Measurements from ENCODE around the gene SIRT1.
"Not testable (repeated sequence)": the region's sequence is repeated elsewhere in the genome, so short reads cannot be mapped to it uniquely, and the experiment has no call there.

SIRT1 gene

DNA sequence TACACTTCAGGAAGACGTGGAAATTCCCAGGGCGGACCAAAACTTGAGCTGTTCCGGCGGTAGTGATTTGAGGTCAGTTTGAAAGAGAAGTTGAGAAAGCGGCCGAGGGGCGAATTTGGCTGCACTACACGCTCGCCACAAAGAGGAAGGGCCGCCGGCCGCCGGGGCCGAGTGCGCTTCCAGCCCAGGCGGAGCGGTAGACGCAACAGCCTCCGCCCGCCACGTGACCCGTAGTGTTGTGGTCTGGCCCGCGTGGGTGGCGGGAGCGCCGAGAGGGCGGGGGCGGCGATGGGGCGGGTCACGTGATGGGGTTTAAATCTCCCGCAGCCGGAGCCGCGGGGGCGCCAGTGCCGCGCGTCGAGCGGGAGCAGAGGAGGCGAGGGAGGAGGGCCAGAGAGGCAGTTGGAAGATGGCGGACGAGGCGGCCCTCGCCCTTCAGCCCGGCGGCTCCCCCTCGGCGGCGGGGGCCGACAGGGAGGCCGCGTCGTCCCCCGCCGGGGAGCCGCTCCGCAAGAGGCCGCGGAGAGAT is at the start of gene SIRT1:
Gene SIRT1, plus strand, starts transcription at position 344 of the 529 bp plus-strand sequence. Its CDS starts 66 bp downstream, at position 410.
- Histone ChIP-seq H3K9ac (ENCODE audit: low read depth, low read length) (peak within 1 kb of the TSS; percentile 88), H3K9me3 (ENCODE audit: control insufficient read depth, insufficient read depth, low read length) (no peaks in the 10 kb centered on the region), H3K36me3 (ENCODE audit: control insufficient read depth, insufficient read depth, low read length) (peaks cover 17% of the 10 kb centered on the region), H3K27me3 (ENCODE audit: control insufficient read depth, insufficient read depth, low read length) (no peaks in the 10 kb centered on the region), H3K4me3 (ENCODE audit: low read depth, low read length) (peak within 1 kb of the TSS; percentile 93), H3K4me1 (ENCODE audit: control insufficient read depth, insufficient read depth, low read length) (peaks cover 10% of the 10 kb centered on the region)

DNA sequence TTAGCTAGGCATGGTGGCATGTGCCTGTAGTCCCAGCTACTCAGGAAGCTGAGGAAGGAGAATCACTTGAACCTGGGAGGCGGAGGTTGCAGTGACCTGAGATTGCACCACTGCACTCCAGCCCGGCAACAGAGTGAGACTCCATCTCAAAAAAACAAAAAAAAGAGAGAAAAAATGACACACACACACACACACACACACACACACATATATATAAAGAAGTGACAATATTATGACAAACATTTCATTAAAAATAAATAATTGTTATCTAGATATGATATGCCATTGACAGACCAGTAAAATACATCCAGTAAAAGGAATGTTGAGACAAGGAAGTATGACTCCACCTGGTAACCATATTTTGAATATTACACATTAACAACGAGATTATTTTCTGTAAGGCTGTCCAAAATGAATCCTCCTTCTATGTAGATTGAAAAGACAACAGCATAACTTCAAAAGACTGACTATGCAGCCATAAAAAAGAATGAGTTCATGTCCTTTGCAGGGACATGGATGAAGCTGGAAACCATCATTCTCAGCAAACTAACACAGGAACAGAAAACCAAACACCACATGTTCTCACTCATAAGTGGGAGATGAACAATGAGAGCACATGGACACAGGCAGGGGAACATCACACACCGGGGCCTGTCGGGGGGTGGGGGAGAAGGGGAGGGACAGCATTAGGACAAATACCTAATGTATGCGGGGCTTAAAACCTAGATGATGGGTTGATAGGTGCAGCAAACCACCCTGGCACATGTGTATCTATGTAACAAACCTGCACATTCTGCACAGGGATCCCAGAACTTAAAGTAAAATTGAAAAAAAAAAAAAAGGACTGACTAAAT is 48.7 kb upstream of the SIRT1 start:
- not testable (repeated sequence) for H3K4me1 ChIP-seq (ENCODE audit: control insufficient read depth, insufficient read depth, low read length); H3K9ac ChIP-seq (ENCODE audit: low read depth, low read length); H3K36me3 ChIP-seq (ENCODE audit: control insufficient read depth, insufficient read depth, low read length); H3K27me3 ChIP-seq (ENCODE audit: control insufficient read depth, insufficient read depth, low read length); H3K4me3 ChIP-seq (ENCODE audit: low read depth, low read length); H3K9me3 ChIP-seq (ENCODE audit: control insufficient read depth, insufficient read depth, low read length)

DNA sequence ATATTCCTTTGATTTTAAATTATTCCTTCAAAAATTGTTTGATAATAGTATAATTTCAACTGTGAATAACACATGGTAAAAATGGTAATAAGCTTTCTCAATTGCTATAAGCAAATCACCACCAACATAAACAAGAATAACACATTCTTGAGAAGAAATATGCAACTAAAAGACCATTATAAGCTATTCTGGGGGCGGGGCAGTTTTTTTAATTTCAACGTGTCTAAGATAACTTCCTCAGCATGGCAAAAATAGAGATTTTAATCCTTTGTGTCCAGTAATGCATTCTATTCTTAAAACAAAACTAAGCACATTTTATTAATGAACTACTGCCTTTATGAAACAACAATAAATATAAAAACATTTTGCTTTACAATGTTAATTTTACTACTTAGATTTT is 48.0 kb upstream of the SIRT1 start:
- H3K4me3 ChIP-seq (ENCODE audit: low read depth, low read length), result no peak overlapping the region
- H3K9me3 ChIP-seq (ENCODE audit: control insufficient read depth, insufficient read depth, low read length), result no peaks in the 10 kb centered on the region
- no peaks in the 10 kb centered on the region for H3K4me1 ChIP-seq (ENCODE audit: control insufficient read depth, insufficient read depth, low read length)
- no peaks in the 10 kb centered on the region for H3K36me3 ChIP-seq (ENCODE audit: control insufficient read depth, insufficient read depth, low read length)
- no peak overlapping the region for H3K9ac ChIP-seq (ENCODE audit: low read depth, low read length)
- no peaks in the 10 kb centered on the region for H3K27me3 ChIP-seq (ENCODE audit: control insufficient read depth, insufficient read depth, low read length)

DNA sequence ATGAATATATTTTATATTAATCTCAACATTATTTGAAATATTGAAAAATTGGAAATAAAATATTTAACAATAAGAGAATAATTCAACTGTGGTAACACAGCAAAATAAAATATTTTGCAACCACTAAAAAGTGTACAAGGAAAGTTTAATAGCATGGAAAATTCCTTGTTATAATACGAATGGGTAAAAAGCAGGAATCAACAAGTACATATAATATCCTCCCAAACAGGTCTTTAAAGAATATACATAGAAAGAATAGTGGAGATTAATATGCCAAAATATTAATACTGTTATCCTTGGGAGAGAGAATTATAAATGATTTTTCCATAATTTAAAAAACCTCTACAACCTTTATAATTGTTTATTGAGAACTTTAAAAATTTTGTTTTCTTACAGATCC is 47.5 kb upstream of the SIRT1 start:
- Histone ChIP-seq H3K27me3 (ENCODE audit: control insufficient read depth, insufficient read depth, low read length) (no peaks in the 10 kb centered on the region), H3K36me3 (ENCODE audit: control insufficient read depth, insufficient read depth, low read length) (no peaks in the 10 kb centered on the region), H3K9me3 (ENCODE audit: control insufficient read depth, insufficient read depth, low read length) (peaks cover under 1% of the 10 kb centered on the region), H3K4me3 (ENCODE audit: low read depth, low read length) (no peak overlapping the region), H3K4me1 (ENCODE audit: control insufficient read depth, insufficient read depth, low read length) (no peaks in the 10 kb centered on the region), H3K9ac (ENCODE audit: low read depth, low read length) (no peak overlapping the region)

DNA sequence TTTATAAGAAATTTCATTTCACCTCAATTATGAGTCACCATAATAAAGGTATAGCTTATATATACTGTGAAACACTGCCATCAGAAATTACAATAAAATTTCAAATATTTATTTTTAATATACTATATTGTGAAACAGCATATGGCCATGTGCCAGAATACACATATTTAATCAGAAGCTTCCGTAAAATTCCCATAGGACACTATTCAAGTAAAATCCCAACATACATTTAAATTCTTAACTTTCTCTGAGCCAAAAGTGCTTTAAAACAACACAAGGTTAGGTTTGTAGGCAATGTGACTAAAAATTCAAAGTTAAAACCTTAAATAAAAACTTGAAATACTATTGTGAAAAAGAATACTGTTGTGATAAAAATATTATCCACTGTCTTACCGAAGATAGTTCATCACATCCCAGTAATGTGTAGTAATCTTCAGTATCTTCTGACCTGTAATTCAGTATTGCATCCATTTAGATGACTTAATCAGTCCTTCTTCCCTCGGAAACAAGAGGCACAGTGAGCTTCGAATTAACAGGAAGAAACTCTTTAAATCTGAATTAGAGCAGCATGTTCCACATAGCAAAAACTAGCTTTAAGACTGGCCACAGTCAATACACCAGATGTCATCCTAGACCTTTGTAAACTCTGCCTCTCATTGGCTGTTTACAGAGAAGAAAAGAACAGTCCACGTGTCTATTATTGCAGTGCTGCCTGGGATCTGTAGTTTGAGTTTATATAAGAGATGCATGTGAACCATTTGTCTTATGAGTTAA is 46.7 kb upstream of the SIRT1 start, which contains the start of gene DNAJC12:
Gene DNAJC12, minus strand, starts transcription at position 648 of the 774 bp plus-strand sequence. Its CDS starts 177 bp downstream, at position 471.
- Histone ChIP-seq H3K4me3 (ENCODE audit: low read depth, low read length) (no peak within 1 kb of the TSS), H3K9ac (ENCODE audit: low read depth, low read length) (no peak within 1 kb of the TSS), H3K27me3 (ENCODE audit: control insufficient read depth, insufficient read depth, low read length) (no peaks in the 10 kb centered on the region), H3K36me3 (ENCODE audit: control insufficient read depth, insufficient read depth, low read length) (no peaks in the 10 kb centered on the region), H3K9me3 (ENCODE audit: control insufficient read depth, insufficient read depth, low read length) (peaks cover 3% of the 10 kb centered on the region), H3K4me1 (ENCODE audit: control insufficient read depth, insufficient read depth, low read length) (no peaks in the 10 kb centered on the region)

DNA sequence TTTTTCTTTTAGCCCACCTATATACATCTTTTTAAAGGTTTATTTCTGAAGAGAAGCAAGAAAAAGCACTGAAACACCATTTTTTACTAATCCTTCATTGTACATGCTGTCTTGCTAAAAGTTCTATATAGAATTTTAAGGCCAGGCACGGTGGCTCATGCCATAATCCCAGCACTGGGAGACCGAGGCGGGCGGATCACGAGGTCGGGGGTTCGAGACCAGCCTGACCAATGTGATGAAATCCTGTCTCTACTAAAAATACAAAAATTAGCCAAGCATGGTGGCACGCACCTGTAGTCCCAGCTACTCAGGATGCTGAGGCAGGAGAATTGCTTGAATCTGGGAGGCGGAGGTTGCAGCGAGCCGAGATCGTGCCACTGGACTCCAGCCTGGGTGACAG is 44.9 kb upstream of the SIRT1 start:
- H3K9me3 ChIP-seq (ENCODE audit: control insufficient read depth, insufficient read depth, low read length); H3K36me3 ChIP-seq (ENCODE audit: control insufficient read depth, insufficient read depth, low read length); H3K9ac ChIP-seq (ENCODE audit: low read depth, low read length); H3K27me3 ChIP-seq (ENCODE audit: control insufficient read depth, insufficient read depth, low read length); H3K4me3 ChIP-seq (ENCODE audit: low read depth, low read length); H3K4me1 ChIP-seq (ENCODE audit: control insufficient read depth, insufficient read depth, low read length): not testable (repeated sequence)

DNA sequence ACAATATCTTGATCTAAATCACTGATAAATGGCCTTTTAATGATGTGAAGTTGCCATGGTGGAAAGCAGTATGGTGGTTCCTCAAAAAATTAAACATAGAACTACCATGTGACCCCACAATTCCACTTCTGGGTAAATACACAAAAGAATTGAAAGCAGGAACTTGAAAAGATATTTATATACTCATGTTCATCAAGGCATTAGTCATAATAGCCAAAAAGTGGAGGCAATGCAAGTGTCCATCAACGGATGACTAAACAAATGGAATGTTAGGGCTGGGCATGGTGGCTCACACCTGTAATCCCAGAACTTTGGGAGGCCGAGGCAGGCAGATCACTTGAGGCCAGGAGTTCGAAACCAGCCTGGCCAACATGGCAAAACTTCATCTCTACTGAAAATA is 44.5 kb upstream of the SIRT1 start:
- H3K9ac ChIP-seq (ENCODE audit: low read depth, low read length), result no peak overlapping the region
- no peaks in the 10 kb centered on the region for H3K27me3 ChIP-seq (ENCODE audit: control insufficient read depth, insufficient read depth, low read length)
- H3K4me1 ChIP-seq (ENCODE audit: control insufficient read depth, insufficient read depth, low read length), result no peaks in the 10 kb centered on the region
- H3K4me3 ChIP-seq (ENCODE audit: low read depth, low read length), result no peak overlapping the region
- no peaks in the 10 kb centered on the region for H3K36me3 ChIP-seq (ENCODE audit: control insufficient read depth, insufficient read depth, low read length)
- peaks cover 3% of the 10 kb centered on the region for H3K9me3 ChIP-seq (ENCODE audit: control insufficient read depth, insufficient read depth, low read length)

DNA sequence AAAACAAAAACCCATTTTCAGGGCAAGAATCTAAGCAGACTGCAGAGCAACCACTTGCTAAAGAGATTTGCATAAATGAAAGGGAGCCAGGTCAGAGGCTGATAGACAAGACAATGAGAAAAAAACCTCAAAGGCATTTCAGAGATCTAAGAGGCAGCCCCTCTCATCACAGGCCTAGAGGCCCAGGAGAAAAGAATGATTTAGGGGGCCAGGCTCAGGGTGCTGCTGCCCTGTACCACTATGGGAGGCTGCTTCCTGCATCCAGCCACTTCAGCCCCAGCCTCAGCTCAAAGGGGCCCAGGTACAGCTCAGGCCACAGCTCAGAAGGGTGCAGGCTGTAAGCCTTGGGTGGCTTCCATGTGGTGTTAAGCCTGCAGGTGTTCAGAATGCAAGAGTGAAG is 42.7 kb upstream of the SIRT1 start:
- H3K4me3 ChIP-seq (ENCODE audit: low read depth, low read length), result no peak overlapping the region
- H3K36me3 ChIP-seq (ENCODE audit: control insufficient read depth, insufficient read depth, low read length), result no peaks in the 10 kb centered on the region
- H3K9me3 ChIP-seq (ENCODE audit: control insufficient read depth, insufficient read depth, low read length), result peaks cover 3% of the 10 kb centered on the region
- H3K9ac ChIP-seq (ENCODE audit: low read depth, low read length), result no peak overlapping the region
- no peaks in the 10 kb centered on the region for H3K27me3 ChIP-seq (ENCODE audit: control insufficient read depth, insufficient read depth, low read length)
- H3K4me1 ChIP-seq (ENCODE audit: control insufficient read depth, insufficient read depth, low read length), result no peaks in the 10 kb centered on the region

DNA sequence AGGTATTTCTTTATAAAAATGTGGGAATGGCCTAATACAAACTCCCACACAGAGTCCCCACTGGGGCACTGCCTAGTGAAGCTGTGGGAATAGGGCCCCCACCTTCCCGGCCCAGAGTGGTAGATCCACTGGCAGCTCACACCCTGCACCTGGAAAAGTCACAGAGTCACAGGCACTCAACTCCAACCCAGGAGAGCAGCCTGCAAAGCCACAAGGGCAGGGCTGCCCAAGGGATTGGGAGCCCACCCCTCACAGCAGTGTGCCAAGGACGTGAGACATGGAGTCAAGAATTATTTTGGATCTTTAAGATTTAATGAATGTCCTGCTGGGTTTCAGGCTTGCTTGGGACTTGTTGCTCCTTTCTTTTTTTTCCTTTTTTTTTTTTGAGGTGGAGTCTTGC is 41.2 kb upstream of the SIRT1 start:
- Histone ChIP-seq H3K27me3 (ENCODE audit: control insufficient read depth, insufficient read depth, low read length) (no peaks in the 10 kb centered on the region), H3K9ac (ENCODE audit: low read depth, low read length) (no peak overlapping the region), H3K36me3 (ENCODE audit: control insufficient read depth, insufficient read depth, low read length) (no peaks in the 10 kb centered on the region), H3K4me1 (ENCODE audit: control insufficient read depth, insufficient read depth, low read length) (no peaks in the 10 kb centered on the region), H3K4me3 (ENCODE audit: low read depth, low read length) (no peak overlapping the region), H3K9me3 (ENCODE audit: control insufficient read depth, insufficient read depth, low read length) (peaks cover 3% of the 10 kb centered on the region)

DNA sequence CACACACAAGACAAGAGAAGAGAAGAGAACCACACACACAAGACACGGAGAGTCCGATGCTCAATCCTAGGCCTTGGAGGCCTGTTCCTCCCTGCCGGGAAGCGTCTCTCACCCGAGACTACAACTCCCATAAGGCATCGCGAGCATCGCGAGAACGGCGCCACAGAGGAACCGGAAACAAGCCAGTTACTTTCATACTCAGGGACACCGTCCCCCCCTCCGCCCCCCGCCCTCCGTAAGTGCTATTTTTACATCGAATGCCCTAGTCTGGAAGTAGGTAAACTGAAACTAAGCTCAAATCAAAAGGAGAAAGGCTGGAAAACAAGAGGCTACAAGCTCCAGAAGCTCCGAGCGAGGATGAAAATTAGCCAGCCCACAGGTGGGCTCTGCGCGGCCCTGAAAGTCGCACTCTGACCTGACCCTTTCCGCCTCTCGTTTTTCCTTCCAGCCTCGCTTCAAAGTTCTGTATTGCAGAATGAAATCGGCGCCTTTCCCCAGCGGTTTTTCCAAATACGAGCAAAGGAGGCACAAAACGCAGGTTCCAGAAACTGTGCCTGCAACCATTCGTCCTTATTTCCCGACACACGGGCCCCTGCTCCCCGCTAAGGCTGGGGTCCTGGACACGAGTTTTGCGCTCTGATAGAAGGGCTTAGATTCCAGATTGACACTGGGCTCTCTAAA is 35.0 kb upstream of the SIRT1 start:
- H3K9me3 ChIP-seq (ENCODE audit: control insufficient read depth, insufficient read depth, low read length), result no peaks in the 10 kb centered on the region
- peak overlapping the region; percentile 82 for H3K9ac ChIP-seq (ENCODE audit: low read depth, low read length)
- no peaks in the 10 kb centered on the region for H3K27me3 ChIP-seq (ENCODE audit: control insufficient read depth, insufficient read depth, low read length)
- H3K36me3 ChIP-seq (ENCODE audit: control insufficient read depth, insufficient read depth, low read length), result no peaks in the 10 kb centered on the region
- no peaks in the 10 kb centered on the region for H3K4me1 ChIP-seq (ENCODE audit: control insufficient read depth, insufficient read depth, low read length)
- peak overlapping the region; percentile 75 for H3K4me3 ChIP-seq (ENCODE audit: low read depth, low read length)

DNA sequence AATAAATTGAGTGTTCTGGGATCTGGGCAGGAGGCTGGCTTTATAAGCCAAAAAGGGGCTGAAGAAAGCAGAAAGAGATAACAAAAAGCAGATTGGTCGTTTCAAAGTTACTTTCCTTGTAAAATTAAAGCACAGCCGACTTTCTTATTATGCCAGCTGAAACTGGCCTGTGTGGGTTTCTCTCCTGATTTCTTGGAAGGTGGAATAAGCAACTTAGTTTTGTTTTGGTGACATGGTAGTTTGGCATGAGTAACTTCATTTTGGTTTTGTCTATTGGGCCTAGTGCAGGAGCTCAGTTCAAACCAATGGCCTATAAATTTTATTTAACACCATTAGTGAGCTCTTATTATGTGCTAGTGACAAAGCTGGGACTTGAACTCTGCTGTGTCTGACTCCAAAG is 33.3 kb upstream of the SIRT1 start:
- H3K9me3 ChIP-seq (ENCODE audit: control insufficient read depth, insufficient read depth, low read length), result no peaks in the 10 kb centered on the region
- no peak overlapping the region for H3K4me3 ChIP-seq (ENCODE audit: low read depth, low read length)
- H3K36me3 ChIP-seq (ENCODE audit: control insufficient read depth, insufficient read depth, low read length), result no peaks in the 10 kb centered on the region
- no peaks in the 10 kb centered on the region for H3K4me1 ChIP-seq (ENCODE audit: control insufficient read depth, insufficient read depth, low read length)
- no peaks in the 10 kb centered on the region for H3K27me3 ChIP-seq (ENCODE audit: control insufficient read depth, insufficient read depth, low read length)
- no peak overlapping the region for H3K9ac ChIP-seq (ENCODE audit: low read depth, low read length)

All from iPS-15b (cell line).